ENCODE measurements around the gene PREX1. TPM values are rescaled to one million over a fixed set of nuclear protein-coding genes. Genes with fewer than 3 reads are reported as not detected.

PREX1 gene
- total and polyA plus RNA-seq, 2 of the 4 experiments (the other 2 are of a cell fraction) = 0.67 to 0.72 TPM

- H2AK5ac ChIP-seq (ENCODE audit: low read depth, low read length) = no peak overlapping the region
- H3K4me3 ChIP-seq (ENCODE audit: insufficient read depth, low read depth, low read length) = no peak overlapping the region
- dilution Hi-C loops (cut with HindIII; ENCODE audit: low sequenced_read_pairs, unreplicated experiment) (no loop called here), intact Hi-C loops (cut with micrococcal nuclease) (no loop called here), in situ Hi-C loops (cut with MboI; ENCODE audit: low sequenced_read_pairs) (no loop called here)
- BruUV-seq (replicated peaks) = no TSS peak
- no peak overlapping the region for H3K27ac ChIP-seq (ENCODE audit: insufficient read depth, low read length)
- no peaks in the 10 kb centered on the region for H3K79me1 ChIP-seq (ENCODE audit: low read depth in 1 of 2, low read length in 2 of 2)
- no peak overlapping the region for H2BK120ac ChIP-seq (ENCODE audit: low read depth, low read length)
- POLR2A ChIA-PET (ENCODE audit: unreplicated experiment) = no interaction called here
- no peak for TF ChIP-seq RCOR1 (IDR thresholded peaks at IDR 0.05; ENCODE audit: insufficient replicate concordance, low read length)
- no peak for TF ChIP-seq MXI1 (IDR thresholded peaks at IDR 0.05; ENCODE audit: borderline replicate concordance, low read depth, low read length)
- no peak for TF ChIP-seq MAFK (IDR thresholded peaks at IDR 0.05; ENCODE audit: low read depth, low read length)
- TF ChIP-seq CEBPB (IDR thresholded peaks at IDR 0.05; ENCODE audit: low read depth, low read length) = no peak
- TF ChIP-seq RFX5 (IDR thresholded peaks at IDR 0.05; ENCODE audit: low read depth, low read length) = no peak
- TF ChIP-seq NFE2L2 (IDR thresholded peaks at IDR 0.05; ENCODE audit: low read depth, low read length) = no peak
- TF ChIP-seq MAZ (IDR thresholded peaks at IDR 0.05; ENCODE audit: borderline replicate concordance, low read depth, low read length) = no peak
- no peak for TF ChIP-seq POLR2A (IDR thresholded peaks at IDR 0.05; ENCODE audit: low read depth, low read length)
- H3K56ac ChIP-seq (ENCODE audit: extremely low read depth, insufficient read depth, low read length) = no peak overlapping the region
- ATAC-seq (ENCODE audit: low read depth) (no peak), DNase-seq (no peak)
- H2BK15ac ChIP-seq (ENCODE audit: low read depth, low read length) = no peak overlapping the region
- H3K4ac ChIP-seq (ENCODE audit: low read depth, low read length) = no peak overlapping the region
- H3K23ac ChIP-seq (ENCODE audit: low read depth, low read length) = no peak overlapping the region
- peaks cover 2% of the 10 kb centered on the region; the same call in 1 of the 2 replicates for H3K27me3 ChIP-seq (ENCODE audit: control insufficient read depth, insufficient read depth, low read length)
- no peak overlapping the region for H2AK9ac ChIP-seq (replicated peaks; ENCODE audit: low read depth, low read length, poor library complexity)
- H3K36me3 ChIP-seq (ENCODE audit: control insufficient read depth, insufficient read depth, low read length) = no peaks in the 10 kb centered on the region
- H3K9ac ChIP-seq (ENCODE audit: low read depth, low read length) = no peak overlapping the region
- WGBS, 2 experiments (ENCODE audit: extremely low coverage in 2 of 2, insufficient read length in 1 of 2) = no CpG with 5 or more reads among the region's 3 CpGs
- CTCF ChIA-PET = no interaction called here
- no peaks in the 10 kb centered on the region for H4K20me1 ChIP-seq (ENCODE audit: insufficient read depth, low read length)
- no peak overlapping the region for H4K91ac ChIP-seq (ENCODE audit: insufficient read depth, low read depth, low read length)
- no peak overlapping the region for H2AFZ ChIP-seq (replicated peaks; ENCODE audit: low read length, poor library complexity)
- H3K4me1 ChIP-seq (ENCODE audit: control insufficient read depth, insufficient read depth, low read length) = no peaks in the 10 kb centered on the region
- no peaks in the 10 kb centered on the region for H3K9me3 ChIP-seq (ENCODE audit: control insufficient read depth, insufficient read depth, low read length)
- no peaks in the 10 kb centered on the region for H3K9me1 ChIP-seq (ENCODE audit: insufficient read depth, low read length)
- H4K5ac ChIP-seq (ENCODE audit: low read depth, low read length) = no peak overlapping the region
- no peak overlapping the region for H2BK5ac ChIP-seq (ENCODE audit: low read depth, low read length, poor library complexity, severe bottlenecking)
- H3K14ac ChIP-seq (replicated peaks; ENCODE audit: low read depth, low read length) = no peak overlapping the region
- H3K4me2 ChIP-seq (ENCODE audit: low read depth, low read length) = no peak overlapping the region
- no peak overlapping the region for H4K8ac ChIP-seq (ENCODE audit: low read depth in 2 of 2, low read length in 2 of 2)
- H2BK20ac ChIP-seq (ENCODE audit: low read depth, low read length) = no peak overlapping the region
- H3K18ac ChIP-seq (ENCODE audit: low read depth, low read length) = no peak overlapping the region
These were observed 233.3 kb downstream of the PREX1 start for GRCh38 chr20:48594533-48594932.
